ENCODE data around the gene UNC13D.

DNA sequence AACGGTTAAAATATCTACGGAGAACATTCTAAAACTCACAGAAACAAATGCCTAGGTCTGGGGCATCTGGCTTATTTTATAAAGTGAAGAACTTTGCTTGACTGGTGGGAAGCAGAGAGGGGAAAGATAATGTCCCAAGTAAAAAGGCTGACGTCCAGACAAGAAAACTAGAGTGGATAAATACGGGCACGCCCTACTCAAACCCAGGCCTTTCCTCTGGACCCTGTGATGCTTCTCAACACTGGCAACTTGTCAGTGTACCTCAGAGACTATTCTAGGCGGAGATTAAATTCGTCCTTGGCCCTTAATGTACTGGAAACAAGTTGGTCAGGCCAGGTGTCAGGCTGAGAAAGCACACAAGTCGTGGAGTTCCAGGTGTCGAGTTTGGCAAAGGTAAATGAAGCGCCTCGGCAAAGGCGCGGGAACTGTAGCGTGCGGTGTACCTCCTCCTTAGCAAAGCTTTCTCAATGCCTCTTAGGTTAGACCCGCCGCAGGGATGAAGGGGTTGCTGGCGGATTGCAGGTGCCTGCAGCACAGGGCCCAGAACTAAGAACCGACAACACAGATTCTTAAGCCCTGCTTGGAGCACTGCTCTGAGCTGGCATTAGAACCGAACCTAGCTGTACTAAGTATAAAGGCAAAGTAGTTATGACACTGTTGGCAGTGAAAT is 60.3 kb downstream of the UNC13D start:
- TF ChIP-seq POLR2AphosphoS5 (IDR thresholded peaks at IDR 0.05; ENCODE audit: low read depth, low read length) = no peak
- TF ChIP-seq FOXP2 (optimal IDR thresholded peaks at IDR 0.05; ENCODE audit: borderline replicate concordance, extremely low read depth, extremely low read length, insufficient read depth) = no peak
- no peak for TF ChIP-seq TAF1 (IDR thresholded peaks at IDR 0.05; ENCODE audit: borderline replicate concordance, insufficient read depth, low read length)

Data from PFSK-1 (cell line).